ENCODE measurements around the gene SEC31B. TPM values are rescaled to one million over a fixed set of nuclear protein-coding genes. Genes with fewer than 3 reads are reported as not detected.

Gene SEC31B
- polyA plus RNA-seq, 1 donor (not counting 4 experiments of a cell fraction or from before 2014, with no cell fraction given): 4.9 TPM

- dilution Hi-C loops (cut with MboI; ENCODE audit: extremely low pct_ligation_motif_present, low sequenced_read_pairs): no loop called here
- no peaks in the 10 kb centered on the region for H3K9me1 ChIP-seq (ENCODE audit: control insufficient read depth, extremely low read depth, insufficient read depth, low read length)
- no peak overlapping the region for H3K27ac ChIP-seq (ENCODE audit: control insufficient read depth, insufficient read depth, low read length)
- FAIRE-seq (peak; percentile 75), DNase-seq (ENCODE audit: low read depth, low spot score) (no peak)
- H3K9ac ChIP-seq (ENCODE audit: control insufficient read depth, extremely low read depth, insufficient read depth, low read length): no peak overlapping the region
- peaks cover 4% of the 10 kb centered on the region for H4K20me1 ChIP-seq (ENCODE audit: control insufficient read depth, extremely low read depth, insufficient read depth, low read length)
- no peak overlapping the region for H2AFZ ChIP-seq (ENCODE audit: control insufficient read depth, low read length)
- H3K36me3 ChIP-seq (ENCODE audit: control insufficient read depth in 2 of 2, extremely low read depth in 1 of 2, insufficient read depth in 2 of 2, low read length in 2 of 2): peaks cover 4 to 7% of the 10 kb centered on the region in 2 experiments
- H3K4me3 ChIP-seq (ENCODE audit: control insufficient read depth in 2 of 3, extremely low read depth in 1 of 3, insufficient read depth in 2 of 3, low read depth in 1 of 3, low read length in 3 of 3): no peak overlapping the region
- H3K9me3 ChIP-seq (ENCODE audit: control insufficient read depth, low read depth, low read length): no peaks in the 10 kb centered on the region
- peaks cover 12% of the 10 kb centered on the region for H3K4me1 ChIP-seq (ENCODE audit: control insufficient read depth, extremely low read depth, insufficient read depth, low read length)
- H3K4me2 ChIP-seq (ENCODE audit: control insufficient read depth, extremely low read depth, insufficient read depth, low read depth, low read length): no peak overlapping the region
- peak; percentile 65 to 79 (median 76) for TF ChIP-seq CTCF (optimal IDR thresholded peaks at IDR 0.05 in 1 of 3, IDR thresholded peaks at IDR 0.05 in 1 of 3, conservative IDR thresholded peaks at IDR 0.05 in 1 of 3; ENCODE audit: extremely low read depth in 1 of 3, insufficient read depth in 2 of 3, low read length in 3 of 3)
- TF ChIP-seq EZH2 (IDR thresholded peaks at IDR 0.05; ENCODE audit: low read length): no peak
- H3K27me3 ChIP-seq (ENCODE audit: control insufficient read depth, extremely low read depth, insufficient read depth, low read length): no peaks in the 10 kb centered on the region
- no peaks in the 10 kb centered on the region for H3K79me2 ChIP-seq (ENCODE audit: control insufficient read depth, insufficient read depth, low read length)
These were observed 10.9 kb downstream of the SEC31B start for GRCh38 chr10:100508691-100509150.

- H3K4me3 ChIP-seq (ENCODE audit: control insufficient read depth in 2 of 3, extremely low read depth in 1 of 3, insufficient read depth in 2 of 3, low read depth in 1 of 3, low read length in 3 of 3): no peak overlapping the region
- FAIRE-seq (no peak), DNase-seq (ENCODE audit: low read depth, low spot score) (no peak)
- peaks cover 12% of the 10 kb centered on the region for H3K4me1 ChIP-seq (ENCODE audit: control insufficient read depth, extremely low read depth, insufficient read depth, low read length)
- no peak overlapping the region for H3K9ac ChIP-seq (ENCODE audit: control insufficient read depth, extremely low read depth, insufficient read depth, low read length)
- dilution Hi-C loops (cut with MboI; ENCODE audit: extremely low pct_ligation_motif_present, low sequenced_read_pairs): no loop called here
- H3K36me3 ChIP-seq (ENCODE audit: control insufficient read depth in 2 of 2, extremely low read depth in 1 of 2, insufficient read depth in 2 of 2, low read length in 2 of 2): peaks cover 4 to 7% of the 10 kb centered on the region in 2 experiments
- H3K4me2 ChIP-seq (ENCODE audit: control insufficient read depth, extremely low read depth, insufficient read depth, low read depth, low read length): no peak overlapping the region
- TF ChIP-seq EZH2 (IDR thresholded peaks at IDR 0.05; ENCODE audit: low read length) (no peak), CTCF (optimal IDR thresholded peaks at IDR 0.05 in 1 of 3, IDR thresholded peaks at IDR 0.05 in 1 of 3, conservative IDR thresholded peaks at IDR 0.05 in 1 of 3; ENCODE audit: extremely low read depth in 1 of 3, insufficient read depth in 2 of 3, low read length in 3 of 3) (no peak)
- no peaks in the 10 kb centered on the region for H3K79me2 ChIP-seq (ENCODE audit: control insufficient read depth, insufficient read depth, low read length)
- H3K27ac ChIP-seq (ENCODE audit: control insufficient read depth, insufficient read depth, low read length): no peak overlapping the region
- H4K20me1 ChIP-seq (ENCODE audit: control insufficient read depth, extremely low read depth, insufficient read depth, low read length): peaks cover 4% of the 10 kb centered on the region
- H2AFZ ChIP-seq (ENCODE audit: control insufficient read depth, low read length): no peak overlapping the region
- H3K9me1 ChIP-seq (ENCODE audit: control insufficient read depth, extremely low read depth, insufficient read depth, low read length): no peaks in the 10 kb centered on the region
- no peaks in the 10 kb centered on the region for H3K27me3 ChIP-seq (ENCODE audit: control insufficient read depth, extremely low read depth, insufficient read depth, low read length)
- no peaks in the 10 kb centered on the region for H3K9me3 ChIP-seq (ENCODE audit: control insufficient read depth, low read depth, low read length)
These were observed 11.4 kb downstream of the SEC31B start for GRCh38 chr10:100508266-100508665.
